Osteoblast (primary cell): ENCODE measurements around the gene C1QTNF4. TPM values are rescaled to one million over a fixed set of nuclear protein-coding genes. Genes with fewer than 3 reads are reported as not detected.

ENCODE experiments used
- DNase-seq: peaks from one replicate; pipeline ENCODE4 v3.0.0; 2011; ENCODE audit warnings: low spot score, mixed read lengths; ENCODE audit not compliant: insufficient read length; ENCODE audit errors: missing footprints
- H2AFZ ChIP-seq: 2 replicates; pipeline ENCODE4 v1.6.0; 2011; ENCODE audit warnings: mild to moderate bottlenecking, low read length
- H3K27ac ChIP-seq: 2 replicates; pipeline ENCODE4 v1.5.1; 2011; ENCODE audit warnings: mild to moderate bottlenecking, low read depth, low read length, moderate library complexity
- H3K27me3 ChIP-seq: 2 replicates; pipeline ENCODE4 v1.6.0; 2012; ENCODE audit warnings: mild to moderate bottlenecking, control low read depth, inconsistent platforms, low read length, moderate library complexity; ENCODE audit not compliant: insufficient read depth
- H3K36me3 ChIP-seq: 2 replicates; pipeline ENCODE4 v1.5.1; 2011; ENCODE audit warnings: mild to moderate bottlenecking, low read length, control low read depth, moderate library complexity; ENCODE audit not compliant: insufficient read depth
- H3K4me1 ChIP-seq: 2 replicates; pipeline ENCODE4 v1.5.1; 2011; ENCODE audit warnings: mild to moderate bottlenecking, low read length, control low read depth, moderate library complexity; ENCODE audit not compliant: insufficient read depth
- H3K4me2 ChIP-seq: 2 replicates; pipeline ENCODE4 v1.6.0; 2011; ENCODE audit warnings: mild to moderate bottlenecking, low read length; ENCODE audit not compliant: insufficient read depth
- H3K4me3 ChIP-seq: fragments of 200-600 bp; sonication (generic); 3 replicates; pipeline ENCODE4 v1.5.1; 2012; ENCODE audit warnings: mild to moderate bottlenecking, low read length, inconsistent platforms; ENCODE audit not compliant: insufficient read depth
- H3K79me2 ChIP-seq: 2 replicates; pipeline ENCODE4 v1.6.0; 2012; ENCODE audit warnings: mild to moderate bottlenecking, low read length, control low read depth, inconsistent platforms; ENCODE audit not compliant: insufficient read depth
- H3K9me3 ChIP-seq: 2 replicates; pipeline ENCODE4 v1.5.1; 2011; ENCODE audit warnings: low read depth, low read length, control low read depth
- H4K20me1 ChIP-seq: 2 replicates; pipeline ENCODE4 v1.6.0; 2012; ENCODE audit warnings: mild to moderate bottlenecking, low read length, control low read depth; ENCODE audit not compliant: insufficient read depth
- total RNA-seq: library from RNA; depleted of rRNA; stranded (reverse); fragments of >200 nt; gene quantifications from 2 replicates; pipeline ENCODE4 v1.2.3, GENCODE V29; 2012
- TF ChIP-seq, protein P1 (sequence below): IDR thresholded peaks from 2 replicates; pipeline ENCODE4 v1.5.1; 2011; ENCODE audit warnings: mild to moderate bottlenecking, low read depth, low read length, moderate library complexity; ENCODE audit errors: extremely low read depth

C1QTNF4 gene
- total RNA-seq, 1 donor = 0.36 TPM

DNA sequence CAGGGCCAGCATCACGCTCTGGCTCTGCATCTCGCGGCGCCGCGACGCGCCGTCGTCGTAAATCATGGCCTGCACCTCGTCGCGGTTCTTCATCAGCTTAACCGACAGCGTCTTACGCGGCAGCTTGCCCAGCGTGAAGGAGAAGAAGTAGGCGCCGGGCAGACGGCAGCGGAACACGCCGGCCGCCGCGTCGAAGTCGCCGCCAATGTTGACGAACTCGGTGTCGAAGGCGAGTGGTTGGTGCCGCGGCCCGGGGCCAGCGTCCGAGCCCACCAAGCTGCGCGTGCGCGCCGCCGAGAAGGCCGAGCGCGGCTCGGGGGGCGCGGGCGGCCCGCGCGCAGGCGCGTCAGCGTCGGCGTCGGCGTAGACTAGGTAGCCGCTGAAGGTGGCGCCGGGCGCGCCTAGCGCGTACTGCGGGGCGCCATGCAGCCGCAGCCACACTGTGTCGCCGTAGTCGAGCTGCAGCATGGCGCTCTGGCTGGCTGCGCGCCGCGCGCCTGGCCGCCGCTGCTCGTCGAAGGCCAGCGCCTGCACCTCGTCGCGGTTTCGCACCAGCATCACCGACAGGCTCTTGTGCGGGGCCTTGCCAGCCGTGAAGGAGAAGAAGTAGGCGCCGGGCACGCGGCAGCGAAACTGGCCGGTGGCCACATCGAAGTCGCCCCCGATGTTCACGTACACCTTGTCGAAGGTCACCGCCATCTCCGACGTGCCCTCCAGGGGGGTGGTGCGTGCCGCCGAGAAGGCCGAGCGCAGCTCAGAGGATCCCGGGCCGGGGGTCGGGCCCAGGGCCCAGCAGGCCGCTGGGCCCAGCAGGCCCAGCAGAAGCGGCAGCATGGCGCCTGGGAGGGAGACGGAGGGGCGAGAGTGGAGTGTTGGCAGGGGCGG is 4.0 kb downstream of the C1QTNF4 start:
- Histone ChIP-seq H3K9me3 (no peaks in the 10 kb centered on the region), H3K4me1 (no peaks in the 10 kb centered on the region), H3K27me3 (peaks cover 47% of the 10 kb centered on the region), H3K27ac (no peak overlapping the region), H4K20me1 (peaks cover 4% of the 10 kb centered on the region), H3K79me2 (no peaks in the 10 kb centered on the region), H3K4me2 (peak overlapping the region; percentile 33), H3K36me3 (no peaks in the 10 kb centered on the region), H3K4me3 (peak overlapping the region; percentile 42), H2AFZ (peak overlapping the region; percentile 71)
- peak; percentile 83 for DNase-seq
- TF ChIP-seq, protein P1, sequence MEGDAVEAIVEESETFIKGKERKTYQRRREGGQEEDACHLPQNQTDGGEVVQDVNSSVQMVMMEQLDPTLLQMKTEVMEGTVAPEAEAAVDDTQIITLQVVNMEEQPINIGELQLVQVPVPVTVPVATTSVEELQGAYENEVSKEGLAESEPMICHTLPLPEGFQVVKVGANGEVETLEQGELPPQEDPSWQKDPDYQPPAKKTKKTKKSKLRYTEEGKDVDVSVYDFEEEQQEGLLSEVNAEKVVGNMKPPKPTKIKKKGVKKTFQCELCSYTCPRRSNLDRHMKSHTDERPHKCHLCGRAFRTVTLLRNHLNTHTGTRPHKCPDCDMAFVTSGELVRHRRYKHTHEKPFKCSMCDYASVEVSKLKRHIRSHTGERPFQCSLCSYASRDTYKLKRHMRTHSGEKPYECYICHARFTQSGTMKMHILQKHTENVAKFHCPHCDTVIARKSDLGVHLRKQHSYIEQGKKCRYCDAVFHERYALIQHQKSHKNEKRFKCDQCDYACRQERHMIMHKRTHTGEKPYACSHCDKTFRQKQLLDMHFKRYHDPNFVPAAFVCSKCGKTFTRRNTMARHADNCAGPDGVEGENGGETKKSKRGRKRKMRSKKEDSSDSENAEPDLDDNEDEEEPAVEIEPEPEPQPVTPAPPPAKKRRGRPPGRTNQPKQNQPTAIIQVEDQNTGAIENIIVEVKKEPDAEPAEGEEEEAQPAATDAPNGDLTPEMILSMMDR = no peak

DNA sequence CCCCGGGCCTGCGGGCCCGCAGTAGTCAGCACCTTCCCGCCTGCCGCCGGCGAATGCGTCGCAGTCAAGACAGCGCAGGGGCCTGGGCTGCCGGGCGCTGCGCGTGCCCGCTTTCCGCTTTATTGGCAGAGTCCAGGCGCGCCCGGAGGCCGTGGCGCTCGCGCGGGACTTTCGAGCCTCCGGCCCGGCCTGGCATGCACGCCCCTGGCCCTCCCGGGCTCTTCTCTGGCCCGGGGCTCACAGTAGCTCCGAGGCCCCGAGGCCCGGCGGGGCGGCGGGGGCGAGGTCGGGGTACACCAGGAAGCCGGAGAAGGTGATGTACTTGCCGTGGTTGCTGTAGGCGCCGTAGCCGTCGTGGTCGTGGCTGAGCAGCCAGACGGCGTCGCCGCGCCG is 4.6 kb downstream of the C1QTNF4 start:
- Histone ChIP-seq H3K9me3 (no peaks in the 10 kb centered on the region), H3K4me3 (peak overlapping the region; percentile 42), H3K4me2 (peak overlapping the region; percentile 33), H3K27ac (no peak overlapping the region), H3K36me3 (no peaks in the 10 kb centered on the region), H3K79me2 (no peaks in the 10 kb centered on the region), H3K4me1 (no peaks in the 10 kb centered on the region), H3K27me3 (peaks cover 41% of the 10 kb centered on the region), H4K20me1 (peaks cover 2% of the 10 kb centered on the region), H2AFZ (peak overlapping the region; percentile 71)
- TF ChIP-seq, protein P1 = no peak
- no peak for DNase-seq

DNA sequence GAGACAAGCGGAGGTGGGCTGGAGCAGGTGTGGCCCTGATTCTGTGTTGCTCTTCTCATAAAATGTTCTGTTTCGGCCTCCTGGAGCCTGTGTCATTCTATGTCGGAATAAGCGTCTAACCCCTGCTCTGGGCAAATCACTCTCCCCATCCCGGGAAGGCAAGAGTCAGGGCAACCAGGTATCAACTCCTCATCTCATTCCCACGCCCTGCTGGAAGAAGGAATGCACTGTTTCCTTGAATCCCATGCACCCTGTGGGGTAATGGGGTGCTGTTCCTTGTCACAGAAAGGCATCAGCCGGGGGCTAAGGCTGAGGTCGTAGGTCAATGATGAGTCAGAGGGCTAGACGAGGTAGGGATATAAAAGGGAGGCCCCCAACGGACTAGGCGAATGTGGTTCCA is 5.1 kb downstream of the C1QTNF4 start:
- no peak overlapping the region for H3K27ac ChIP-seq

More for the DNA sequence above, 5.1 kb downstream of the C1QTNF4 start:
- Histone ChIP-seq H3K79me2 (no peaks in the 10 kb centered on the region), H4K20me1 (no peaks in the 10 kb centered on the region), H2AFZ (no peak overlapping the region), H3K4me3 (no peak overlapping the region), H3K4me1 (no peaks in the 10 kb centered on the region), H3K9me3 (no peaks in the 10 kb centered on the region), H3K36me3 (peaks cover 3% of the 10 kb centered on the region), H3K27me3 (peaks cover 36% of the 10 kb centered on the region), H3K4me2 (peak overlapping the region; percentile 33)
- DNase-seq = peak; percentile 52
- TF ChIP-seq, protein P1 = no peak
